H1 (cell line): Measurements from ENCODE around the gene GAS6. TPM values are rescaled to one million over a fixed set of nuclear protein-coding genes. Genes with fewer than 3 reads are reported as not detected.
A peak's percentile ranks its signal among the peaks of the same experiment; 100 is the strongest.

Experiments used
- CTCF ChIA-PET: fragments of 300-600 bp; sonication (Branson Sonifier 250); formaldehyde crosslinking; loops from one replicate; lab custom pipeline; 2021; ENCODE audit not compliant: partially characterized antibody; lab: Charles Lee
- POLR2A ChIA-PET: fragments of 300-600 bp; sonication (Branson Sonifier 250); formaldehyde crosslinking; loops from one replicate; lab custom pipeline; 2021; ENCODE audit warnings: inconsistent platforms; ENCODE audit not compliant: partially characterized antibody; lab: Charles Lee
- DNase-seq, 2 experiments: peaks; one replicate each; pipeline versions ENCODE4 v3.0.0 to v3.0.0-alpha.2; 2010 to 2022; ENCODE audit warnings: low spot score in 2 of 2, low read depth in 1 of 2, mixed read lengths in 1 of 2
- FAIRE-seq: peaks from 2 replicates; lab custom pipeline; 2011; peaks lifted over from hg19 to GRCh38; lab: Jason Lieb, UNC
- H2AFZ ChIP-seq: 2 replicates; pipeline ENCODE4 v1.8.1; 2012; ENCODE audit warnings: low read length, inconsistent platforms
- H2AK5ac ChIP-seq: 2 replicates; pipeline ENCODE4 v1.6.1; 2013; ENCODE audit warnings: low read depth, low read length
- H2BK120ac ChIP-seq: replicated peaks from 2 replicates; pipeline ENCODE3; 2013; ENCODE audit warnings: low read depth, low read length, inconsistent platforms
- H2BK12ac ChIP-seq: 2 replicates; pipeline ENCODE4 v1.6.1; 2013; ENCODE audit warnings: low read depth, low read length
- H2BK15ac ChIP-seq: 2 replicates; pipeline ENCODE4 v1.6.1; 2013; ENCODE audit warnings: low read length
- H2BK20ac ChIP-seq: 2 replicates; pipeline ENCODE4 v1.6.1; 2013; ENCODE audit warnings: low read length
- H2BK5ac ChIP-seq: 2 replicates; pipeline ENCODE4 v1.6.1; 2013; ENCODE audit warnings: low read depth, low read length
- H3K14ac ChIP-seq: 2 replicates; pipeline ENCODE4 v1.6.1; 2013; ENCODE audit warnings: inconsistent platforms; ENCODE audit not compliant: insufficient read length
- H3K18ac ChIP-seq: 2 replicates; pipeline ENCODE4 v1.6.1; 2013; ENCODE audit warnings: low read length; ENCODE audit errors: extremely low read depth
- H3K23ac ChIP-seq: 2 replicates; pipeline ENCODE4 v1.6.1; 2013; ENCODE audit warnings: inconsistent platforms; ENCODE audit not compliant: insufficient read length
- H3K23me2 ChIP-seq: 2 replicates; pipeline ENCODE4 v1.6.1; 2013; ENCODE audit warnings: low read depth, low read length
- H3K27ac ChIP-seq: 2 replicates; pipeline ENCODE4 v1.6.1; 2011; ENCODE audit warnings: low read depth, low read length, inconsistent platforms
- H3K27me3 ChIP-seq, 4 experiments: replicated peaks in 1 of 4; 1 replicate in 1 of 4; 2 replicates in 3 of 4; pipeline versions ENCODE4 v1.6.1 to v1.8.1; 2011 to 2013; ENCODE audit warnings: low read length in 3 of 4, mild to moderate bottlenecking in 3 of 4, inconsistent platforms in 2 of 4, mixed read lengths in 2 of 4, moderate library complexity in 1 of 4; ENCODE audit not compliant: control insufficient read depth in 3 of 4, insufficient read depth in 3 of 4; ENCODE audit errors: extremely low read depth in 1 of 4
- H3K36me3 ChIP-seq, 4 experiments: 2 replicates each; pipeline versions ENCODE4 v1.6.1 to v1.8.1; 2011 to 2013; ENCODE audit warnings: mild to moderate bottlenecking in 4 of 4, low read length in 3 of 4, moderate library complexity in 2 of 4, control low read depth in 1 of 4, inconsistent platforms in 1 of 4; ENCODE audit not compliant: insufficient read depth in 4 of 4, control insufficient read depth in 2 of 4
- H3K4ac ChIP-seq: replicated peaks from 2 replicates; pipeline ENCODE3; 2013; ENCODE audit warnings: low read length, low read depth, mixed read lengths, inconsistent platforms; ENCODE audit not compliant: insufficient read length
- H3K4me1 ChIP-seq, 4 experiments: replicated peaks in 1 of 4; 1 replicate in 1 of 4; 2 replicates in 3 of 4; pipeline versions ENCODE4 v1.6.1 to v1.8.1; 2011 to 2013; ENCODE audit warnings: low read length in 3 of 4, inconsistent platforms in 2 of 4, mixed read lengths in 1 of 4; ENCODE audit not compliant: insufficient read depth in 4 of 4, control insufficient read depth in 3 of 4
- H3K4me2 ChIP-seq, 2 experiments: 2 replicates each; pipeline versions ENCODE4 v1.6.1 to v1.8.1; 2011 to 2013; ENCODE audit warnings: low read depth in 2 of 2, low read length in 2 of 2, control low read depth in 1 of 2, inconsistent platforms in 1 of 2, mild to moderate bottlenecking in 1 of 2; ENCODE audit not compliant: insufficient read depth in 1 of 2
- H3K4me3 ChIP-seq, 4 experiments: fragments of 200-600, 300-600 bp in 1 of 4; sonication (generic), shearing (Covaris generic), sonication (Bioruptor Twin) in 1 of 4; 2 replicates each; pipeline versions ENCODE4 v1.5.1 to v1.8.1; 2011 to 2016; ENCODE audit warnings: low read length in 4 of 4, low read depth in 3 of 4, control low read depth in 2 of 4, inconsistent platforms in 2 of 4, mild to moderate bottlenecking in 2 of 4, mixed read lengths in 1 of 4, moderate library complexity in 1 of 4; ENCODE audit not compliant: insufficient read depth in 2 of 4; ENCODE audit errors: extremely low read depth in 1 of 4
- H3K56ac ChIP-seq: replicated peaks from 2 replicates; pipeline ENCODE3; 2013; ENCODE audit warnings: low read depth, mild to moderate bottlenecking, mixed read lengths, low read length, inconsistent platforms; ENCODE audit not compliant: insufficient read length
- H3K79me1 ChIP-seq: 2 replicates; pipeline ENCODE4 v1.6.1; 2013; ENCODE audit warnings: low read depth, low read length, control low read depth
- H3K79me2 ChIP-seq, 2 experiments: 2 replicates each; pipeline versions ENCODE4 v1.6.1 to v1.8.1; 2012 to 2013; ENCODE audit warnings: low read length in 2 of 2, mild to moderate bottlenecking in 2 of 2, inconsistent platforms in 1 of 2; ENCODE audit not compliant: insufficient read depth in 2 of 2, control insufficient read depth in 1 of 2
- H3K9ac ChIP-seq, 4 experiments: replicated peaks in 1 of 4; 1 replicate in 1 of 4; 2 replicates in 3 of 4; pipeline versions ENCODE4 v1.6.1 to v1.8.1; 2011 to 2013; ENCODE audit warnings: low read depth in 3 of 4, low read length in 3 of 4, control low read depth in 2 of 4, mild to moderate bottlenecking in 2 of 4, moderate library complexity in 2 of 4, inconsistent platforms in 1 of 4; ENCODE audit errors: extremely low read depth in 1 of 4
- H3K9me3 ChIP-seq, 2 experiments: 2 replicates each; pipeline versions ENCODE4 v1.6.1 to v1.8.1; 2012 to 2013; ENCODE audit warnings: mild to moderate bottlenecking in 2 of 2, moderate library complexity in 2 of 2, control low read depth in 1 of 2, inconsistent platforms in 1 of 2, low read depth in 1 of 2, low read length in 1 of 2, mixed read lengths in 1 of 2; ENCODE audit not compliant: insufficient read depth in 2 of 2
- H4K20me1 ChIP-seq, 2 experiments: replicated peaks in 1 of 2; 2 replicates each; pipeline versions ENCODE3 to v1.8.1; 2011 to 2013; ENCODE audit warnings: inconsistent platforms in 2 of 2, low read length in 2 of 2, mild to moderate bottlenecking in 1 of 2; ENCODE audit not compliant: insufficient read depth in 2 of 2, control insufficient read depth in 1 of 2
- H4K5ac ChIP-seq: 2 replicates; pipeline ENCODE4 v1.6.1; 2013; ENCODE audit warnings: low read length, low read depth, mixed read lengths, inconsistent platforms; ENCODE audit not compliant: insufficient read length
- H4K8ac ChIP-seq: 2 replicates; pipeline ENCODE4 v1.8.0; 2013; ENCODE audit warnings: mild to moderate bottlenecking, moderate library complexity, low read length, inconsistent platforms; ENCODE audit not compliant: insufficient read depth; ENCODE audit errors: extremely low read depth
- H4K91ac ChIP-seq: replicated peaks from 2 replicates; pipeline ENCODE3; 2013; ENCODE audit warnings: low read length, mixed read lengths, inconsistent platforms; ENCODE audit not compliant: insufficient read length
- BRCA1 ChIP-seq: IDR thresholded peaks from 2 replicates; pipeline ENCODE4 v1.6.1; 2012; ENCODE audit warnings: low read depth, low read length, improper control_type of control experiment
- CEBPB ChIP-seq: IDR thresholded peaks from 2 replicates; pipeline ENCODE4 v1.6.1; 2012; ENCODE audit warnings: low read depth, low read length
- E2F6 ChIP-seq: IDR thresholded peaks from 2 replicates; pipeline ENCODE4 v1.6.1; 2012; ENCODE audit warnings: inconsistent platforms
- FOSL1 ChIP-seq: IDR thresholded peaks from 2 replicates; pipeline ENCODE4 v1.6.1; 2011; ENCODE audit warnings: mild to moderate bottlenecking, low read depth, low read length, moderate library complexity; ENCODE audit not compliant: insufficient read depth
- KDM5A ChIP-seq: fragments of 200-600 bp; IDR thresholded peaks from 2 replicates; pipeline ENCODE4 v1.7.1; 2012; ENCODE audit warnings: mild to moderate bottlenecking, low read length, inconsistent platforms, mixed read lengths
- WGBS, 2 experiments: shearing (Covaris generic) in 1 of 2; methylation state at CpG; one replicate each; pipeline versions ENCODE4 v1.1.6 to v1.1.7; 2013 to 2015; ENCODE audit warnings: low lambda C conversion rate in 2 of 2, mixed read lengths in 2 of 2, inconsistent platforms in 1 of 2, low coverage in 1 of 2, missing lambda C conversion rate in 1 of 2; ENCODE audit not compliant: insufficient replicate concordance in 2 of 2, insufficient coverage in 1 of 2, insufficient read length in 1 of 2; ENCODE audit errors: extremely low coverage in 1 of 2, missing lambda C conversion rate in 1 of 2; 5-methylcytosine and 5-hydroxymethylcytosine counted together
- polyA plus RNA-seq, 7 experiments: library from polyadenylated mRNA; depleted of rRNA in 3 of 7; stranded (reverse) in 5 of 7; unstranded in 2 of 7; fragments of >200 nt in 5 of 7; fragments of 200-250 nt in 2 of 7; gene quantifications; 1 replicate in 5 of 7; 2 replicates in 1 of 7; 4 replicates in 1 of 7; pipeline versions ENCODE4 v1.2.1 to v1.2.3, GENCODE V29; 2011 to 2013; ENCODE audit warnings: missing spikeins in 2 of 7, mixed read lengths in 2 of 7
- total RNA-seq: library from RNA; stranded (reverse); fragmentation: NEBNext Ultra II Directional; extraction: Animal tissue kit (Norgen Biotek cat#: 25700); gene quantifications from 2 replicates; pipeline ENCODE4 v1.2.1, GENCODE V29; 2021

The GAS6 gene
- total and polyA plus RNA-seq, 2 of the 8 experiments (the other 6 are each of a cell fraction or from before 2014, with no cell fraction given) = 18.6 to 31.0 TPM

GRCh38 chr13:113819731-113820715, 43.9 kb downstream of the GAS6 start:
- Histone ChIP-seq H3K4ac (no peak overlapping the region), H3K56ac (no peak overlapping the region), H3K14ac (no peak overlapping the region), H2BK20ac (no peak overlapping the region), H3K27me3 (no peaks in the 10 kb centered on the region; a peak in 1 of 7 replicates)
- no peak for TF ChIP-seq CEBPB
- no peak for TF ChIP-seq BRCA1
- no peak for TF ChIP-seq FOSL1
- TF ChIP-seq KDM5A = no peak
- no peak for TF ChIP-seq E2F6
- TF ChIP-seq, all 59 proteins: peak for 0
- POLR2A ChIA-PET = interaction anchor here (1.2 kb wide), 1 partner anchor 37 kb away, joined by 3 read pairs; no protein-coding TSS in a partner anchor
- H3K79me1 ChIP-seq = no peaks in the 10 kb centered on the region
- H4K20me1 ChIP-seq = no peaks in the 10 kb centered on the region
- peak overlapping the region; percentile 35; the same call in 1 of the 2 replicates for H2BK5ac ChIP-seq
- H3K23me2 ChIP-seq = no peaks in the 10 kb centered on the region
- no peak for DNase-seq
- no peaks in the 10 kb centered on the region for H3K79me2 ChIP-seq
- CTCF ChIA-PET = interaction anchor here (1.1 to 2.4 kb wide), 6 partner anchors 17 to 150 kb away, joined by 3 to 9 read pairs (median 3); no protein-coding TSS in a partner anchor
- peaks cover 0 to 5% (median 3%) of the 10 kb centered on the region in 4 experiments; a peak in 4 of 8 replicates for H3K36me3 ChIP-seq
- H2AFZ ChIP-seq = no peak overlapping the region
- no peak overlapping the region for H3K18ac ChIP-seq
- no peak overlapping the region for H3K27ac ChIP-seq
- H3K4me2 ChIP-seq = no peak overlapping the region
- no peak overlapping the region for H3K4me3 ChIP-seq
- 91% methylated on average over 48 of the region's 52 CpGs; no CpG with 5 or more reads in 1 of the 2 experiments for WGBS, 2 experiments
- no peak overlapping the region for H4K91ac ChIP-seq
- no peak overlapping the region for H3K23ac ChIP-seq
- no peak overlapping the region for H3K9ac ChIP-seq
- no peak overlapping the region for H2BK120ac ChIP-seq
- H3K9me3 ChIP-seq = no peaks in the 10 kb centered on the region
- 0 out of 2 replicates have a peak overlapping the region, but pooled peaks have one; percentile 24 for H2AK5ac ChIP-seq
- H4K8ac ChIP-seq = no peak overlapping the region
- no peak overlapping the region for H2BK15ac ChIP-seq
- H2BK12ac ChIP-seq = no peak overlapping the region
- H4K5ac ChIP-seq = peak overlapping the region; percentile 21
- no peak for FAIRE-seq
- no peaks in the 10 kb centered on the region for H3K4me1 ChIP-seq
